CD4-positive, alpha-beta T cell (primary cell): Measurements from ENCODE around the gene CAMK4. TPM values are rescaled to one million over a fixed set of nuclear protein-coding genes. Genes with fewer than 3 reads are reported as not detected.

Source experiments
- ATAC-seq: fragments of 200-7000 bp; cut with Tn5 transposase; one replicate; pipeline ENCODE4 v1.10.0; 2022; ENCODE audit warnings: mild to moderate bottlenecking; ENCODE audit not compliant: poor library complexity
- CTCF ChIA-PET: fragments of 350-600 bp; sonication (Branson Sonifier 250); formaldehyde crosslinking; loops from one replicate; lab custom pipeline; 2021; ENCODE audit warnings: antibody characterized with exemption, inconsistent platforms; lab: Charles Lee
- POLR2A ChIA-PET: fragments of 350-600 bp; sonication (Branson Sonifier 250); formaldehyde crosslinking; loops from one replicate; lab custom pipeline; 2021; ENCODE audit warnings: antibody characterized with exemption, inconsistent platforms; lab: Charles Lee
- DNase-seq, 14 experiments: peaks; one replicate each; pipeline ENCODE4 v3.0.0-alpha.2; 2013 to 2020; ENCODE audit warnings: mixed read lengths in 2 of 14
- H3K27ac ChIP-seq, 2 donors: one replicate each; pipeline versions ENCODE4 v1.5.1 to v1.7.0; 2013; ENCODE audit warnings: low read length in 2 of 2, low read depth in 1 of 2, mild to moderate bottlenecking in 1 of 2
- H3K27me3 ChIP-seq, 2 experiments: 1 replicate in 1 of 2; 2 replicates in 1 of 2; pipeline versions ENCODE4 v1.6.1 to v1.7.0; 2013; ENCODE audit warnings: low read length in 2 of 2, control low read depth in 1 of 2, mild to moderate bottlenecking in 1 of 2, moderate library complexity in 1 of 2; ENCODE audit not compliant: insufficient read depth in 2 of 2, control insufficient read depth in 1 of 2
- H3K36me3 ChIP-seq: one replicate; pipeline ENCODE4 v1.6.1; 2013; ENCODE audit warnings: low read length, control low read depth; ENCODE audit not compliant: insufficient read depth
- H3K4me1 ChIP-seq: one replicate; pipeline ENCODE4 v1.6.1; 2013; ENCODE audit warnings: low read length, control low read depth; ENCODE audit not compliant: insufficient read depth
- H3K4me3 ChIP-seq: one replicate; pipeline ENCODE4 v1.5.1; 2013; ENCODE audit warnings: mild to moderate bottlenecking, low read length, moderate library complexity
- H3K9me3 ChIP-seq, 2 experiments: 1 replicate in 1 of 2; 2 replicates in 1 of 2; pipeline versions ENCODE4 v1.6.1 to v1.7.0; 2013; ENCODE audit warnings: low read length in 2 of 2, mild to moderate bottlenecking in 2 of 2, control low read depth in 1 of 2, moderate library complexity in 1 of 2; ENCODE audit not compliant: control insufficient read depth in 1 of 2, insufficient read depth in 1 of 2
- H3K27ac Mint-ChIP-seq: one replicate; pipeline ENCODE4 v1.8.0; 2020; ENCODE audit warnings: mixed read lengths
- H3K27me3 Mint-ChIP-seq: one replicate; pipeline ENCODE4 v1.8.0; 2021; ENCODE audit warnings: mixed read lengths
- H3K36me3 Mint-ChIP-seq: one replicate; pipeline ENCODE4 v1.8.0; 2021; ENCODE audit warnings: low read depth, mixed read lengths
- H3K4me1 Mint-ChIP-seq: one replicate; pipeline ENCODE4 v1.8.0; 2021; ENCODE audit warnings: low read depth, mixed read lengths
- H3K4me3 Mint-ChIP-seq: one replicate; pipeline ENCODE4 v1.8.0; 2020; ENCODE audit warnings: mild to moderate bottlenecking, mixed read lengths
- H3K9me3 Mint-ChIP-seq: one replicate; pipeline ENCODE4 v1.8.0; 2020; ENCODE audit warnings: mixed read lengths
- CTCF ChIP-seq: fragments of 200-600 bp; IDR thresholded peaks from one replicate; pipeline ENCODE4 v1.8.0; 2022; ENCODE audit warnings: antibody characterized with exemption, mild to moderate bottlenecking
- intact Hi-C, 2 experiments: fragments of 100-400 bp; cut with DNase I in 1 of 2; cut with micrococcal nuclease in 1 of 2; formaldehyde crosslinking; loops; one replicate each; pipeline versions ENCODE4 v1.15.1 to v1.9.0; 2023 to 2025; cut with DNase I, micrococcal nuclease
- total RNA-seq, 174 experiments: library from RNA in 2 of 174; stranded (reverse) in 2 of 174; gene quantifications; one replicate each; pipeline ENCODE4 v1.2.3 and lab custom pipeline; 2021 to 2026

Gene CAMK4
- total RNA-seq, 2 experiments from 2014 or later, result 202 to 225 TPM

- Mint-ChIP-seq H3K9me3 (no peaks in the 10 kb centered on the region), H3K4me1 (peaks cover 22% of the 10 kb centered on the region), H3K27me3 (no peaks in the 10 kb centered on the region), H3K27ac (no peak overlapping the region), H3K4me3 (no peak overlapping the region), H3K36me3 (peaks cover 19% of the 10 kb centered on the region)
- intact Hi-C loops, result loop anchor here (5.0 to 10.0 kb wide), 2 partner anchors 235 to 333 kb away; no protein-coding TSS in a partner anchor
- TF ChIP-seq CTCF, result no peak
- no peak overlapping the region for H3K4me3 ChIP-seq
- DNase-seq (no peak), ATAC-seq (no peak)
- peaks cover 56% of the 10 kb centered on the region for H3K36me3 ChIP-seq
- POLR2A ChIA-PET, result interaction anchor here (0.8 kb wide), 1 partner anchor 12 kb away, joined by 4 read pairs; no protein-coding TSS in a partner anchor
- no peaks in the 10 kb centered on the region for H3K4me1 ChIP-seq
- no peaks in the 10 kb centered on the region for H3K9me3 ChIP-seq
- H3K27me3 ChIP-seq, result no peaks in the 10 kb centered on the region
- no peak overlapping the region for H3K27ac ChIP-seq
- CTCF ChIA-PET, result interaction anchor here (1.2 kb wide), 1 partner anchor 142 kb away, joined by 3 read pairs; no protein-coding TSS in a partner anchor
These were observed 165.4 kb downstream of the CAMK4 start for GRCh38 chr5:111389390-111390082.

- H3K27ac Mint-ChIP-seq, result no peak overlapping the region
- Histone ChIP-seq H3K27ac (no peak overlapping the region), H3K4me3 (no peak overlapping the region), H3K27me3 (no peaks in the 10 kb centered on the region), H3K9me3 (no peaks in the 10 kb centered on the region), H3K4me1 (no peaks in the 10 kb centered on the region), H3K36me3 (peaks cover 47% of the 10 kb centered on the region)
- ATAC-seq, result no peak
- CTCF ChIA-PET, result no interaction called here
- intact Hi-C loops, result loop anchor here in 1 of 2 experiments (5.0 kb wide), 1 partner anchor 330 kb away; no protein-coding TSS in a partner anchor
- DNase-seq, result no peak
- no peak overlapping the region for H3K4me3 Mint-ChIP-seq
- H3K36me3 Mint-ChIP-seq, result peaks cover 46% of the 10 kb centered on the region
- peaks cover 25% of the 10 kb centered on the region for H3K4me1 Mint-ChIP-seq
- H3K9me3 Mint-ChIP-seq, result no peaks in the 10 kb centered on the region
- TF ChIP-seq CTCF, result no peak
- POLR2A ChIA-PET, result no interaction called here
- H3K27me3 Mint-ChIP-seq, result no peaks in the 10 kb centered on the region
These were observed 168.0 kb downstream of the CAMK4 start for GRCh38 chr5:111392181-111392580.

DNA sequence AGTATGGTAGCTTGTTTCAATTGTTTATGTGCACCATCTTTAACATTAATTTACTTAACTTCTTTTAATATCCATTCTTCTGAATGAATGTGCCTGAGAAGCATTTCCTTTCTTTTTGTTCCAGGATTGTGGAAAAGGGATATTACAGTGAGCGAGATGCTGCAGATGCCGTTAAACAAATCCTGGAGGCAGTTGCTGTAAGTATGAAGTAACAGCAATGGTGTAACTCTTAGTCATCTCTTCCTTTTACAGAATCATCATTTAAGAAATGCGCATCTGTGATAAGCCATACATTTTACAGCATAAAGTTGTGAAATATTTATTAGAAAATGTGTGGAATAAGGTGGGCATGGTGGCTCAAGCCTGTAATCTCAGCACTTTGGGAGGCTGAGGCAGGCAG, 170.4 kb downstream of the CAMK4 start:
- CTCF ChIA-PET, result no interaction called here

More for the DNA sequence above, 170.4 kb downstream of the CAMK4 start:
- H3K4me3 ChIP-seq, result no peak overlapping the region
- Mint-ChIP-seq H3K27me3 (no peaks in the 10 kb centered on the region), H3K9me3 (no peaks in the 10 kb centered on the region), H3K27ac (no peak overlapping the region), H3K4me3 (no peak overlapping the region), H3K36me3 (peaks cover 70% of the 10 kb centered on the region), H3K4me1 (peaks cover 25% of the 10 kb centered on the region)
- peaks cover 47% of the 10 kb centered on the region for H3K36me3 ChIP-seq
- H3K9me3 ChIP-seq, result no peaks in the 10 kb centered on the region
- no peak for TF ChIP-seq CTCF
- no peak for ATAC-seq
- no peak overlapping the region for H3K27ac ChIP-seq
- no peak for DNase-seq
- intact Hi-C loops, result loop anchor here in 1 of 2 experiments (5.0 kb wide), 1 partner anchor 328 kb away; no protein-coding TSS in a partner anchor
- H3K27me3 ChIP-seq, result no peaks in the 10 kb centered on the region
- POLR2A ChIA-PET, result no interaction called here
- H3K4me1 ChIP-seq, result no peaks in the 10 kb centered on the region
